Fibroblast of lung (primary cell): ENCODE results near the gene RASSF3.

Experiments used
- EZH2 ChIP-seq: IDR thresholded peaks from 2 replicates; pipeline ENCODE4 v1.5.1; 2012; ENCODE audit warnings: low read length, control low read depth, mild to moderate bottlenecking; ENCODE audit errors: missing control alignments
- TF ChIP-seq, protein P1 (sequence below), 2 donors: IDR thresholded peaks in 1 of 2; conservative IDR thresholded peaks in 1 of 2; 1 replicate in 1 of 2; 2 replicates in 1 of 2; pipeline ENCODE4 v1.5.1; 2011 to 2012; ENCODE audit warnings: low read length in 2 of 2, control low read depth in 1 of 2, inconsistent platforms in 1 of 2, low read depth in 1 of 2, mild to moderate bottlenecking in 1 of 2

DNA sequence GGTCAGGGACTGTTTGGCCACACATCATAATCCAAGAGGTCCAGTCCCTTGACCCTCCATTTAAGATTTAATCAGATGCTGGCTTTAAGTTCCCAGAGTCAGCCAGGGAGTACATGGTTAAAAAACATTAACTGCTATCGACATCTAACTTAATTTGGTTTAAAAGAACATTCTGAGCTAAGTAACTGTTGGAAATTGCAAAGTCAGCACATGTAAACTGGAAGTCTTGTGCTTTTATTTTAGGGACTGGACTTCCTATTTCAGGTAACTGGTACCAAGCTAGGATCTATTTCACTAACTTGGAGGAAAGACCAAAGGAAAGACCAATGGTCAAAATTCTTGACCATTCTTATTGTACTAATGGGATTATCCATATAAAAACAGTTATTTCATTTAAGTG lies 108.4 kb downstream of the RASSF3 start:
- TF ChIP-seq, protein P1, sequence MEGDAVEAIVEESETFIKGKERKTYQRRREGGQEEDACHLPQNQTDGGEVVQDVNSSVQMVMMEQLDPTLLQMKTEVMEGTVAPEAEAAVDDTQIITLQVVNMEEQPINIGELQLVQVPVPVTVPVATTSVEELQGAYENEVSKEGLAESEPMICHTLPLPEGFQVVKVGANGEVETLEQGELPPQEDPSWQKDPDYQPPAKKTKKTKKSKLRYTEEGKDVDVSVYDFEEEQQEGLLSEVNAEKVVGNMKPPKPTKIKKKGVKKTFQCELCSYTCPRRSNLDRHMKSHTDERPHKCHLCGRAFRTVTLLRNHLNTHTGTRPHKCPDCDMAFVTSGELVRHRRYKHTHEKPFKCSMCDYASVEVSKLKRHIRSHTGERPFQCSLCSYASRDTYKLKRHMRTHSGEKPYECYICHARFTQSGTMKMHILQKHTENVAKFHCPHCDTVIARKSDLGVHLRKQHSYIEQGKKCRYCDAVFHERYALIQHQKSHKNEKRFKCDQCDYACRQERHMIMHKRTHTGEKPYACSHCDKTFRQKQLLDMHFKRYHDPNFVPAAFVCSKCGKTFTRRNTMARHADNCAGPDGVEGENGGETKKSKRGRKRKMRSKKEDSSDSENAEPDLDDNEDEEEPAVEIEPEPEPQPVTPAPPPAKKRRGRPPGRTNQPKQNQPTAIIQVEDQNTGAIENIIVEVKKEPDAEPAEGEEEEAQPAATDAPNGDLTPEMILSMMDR (conservative IDR thresholded peaks at IDR 0.05 in 1 of 2, IDR thresholded peaks at IDR 0.05 in 1 of 2; ENCODE audit: low read depth in 1 of 2, low read length in 2 of 2): no peak
- TF ChIP-seq EZH2: no peak
